Activated T-cell treated with anti-CD3 and anti-CD28 coated beads, Interleukin-2, amount 50 U/mL, for 4 hours (primary cell): ENCODE results near the gene EIF4G3. TPM values are rescaled to one million over a fixed set of nuclear protein-coding genes. Genes with fewer than 3 reads are reported as not detected.

ENCODE experiments used
- ATAC-seq, 2 donors: fragments of 200-7000 bp; cut with Tn5 transposase; one replicate each; pipeline ENCODE4 v1.10.0; 2021
- DNase-seq: peaks from one replicate; pipeline ENCODE4 v3.0.0-alpha.2; 2020
- H3K27me3 Mint-ChIP-seq: one replicate; pipeline ENCODE4 v1.8.0; 2021; ENCODE audit warnings: low read depth, mixed read lengths
- H3K36me3 Mint-ChIP-seq: one replicate; pipeline ENCODE4 v1.8.0; 2022; ENCODE audit warnings: mixed read lengths; ENCODE audit not compliant: insufficient read depth
- H3K4me1 Mint-ChIP-seq: one replicate; pipeline ENCODE4 v1.8.0; 2021; ENCODE audit warnings: low read depth, mixed read lengths
- H3K4me3 Mint-ChIP-seq: one replicate; pipeline ENCODE4 v1.8.0; 2021; ENCODE audit warnings: mild to moderate bottlenecking, moderate library complexity, mixed read lengths
- H3K9me3 Mint-ChIP-seq: one replicate; pipeline ENCODE4 v1.8.0; 2021; ENCODE audit warnings: mixed read lengths
- total RNA-seq, 3 donors: library from RNA; stranded (reverse); gene quantifications; one replicate each; pipeline ENCODE4 v1.2.1, GENCODE V29; 2021

EIF4G3 gene
- total RNA-seq, 3 donors from 2014 or later, result 43.5 to 48.5 (median 46.1) TPM

- peaks cover 5% of the 10 kb centered on the region for H3K36me3 Mint-ChIP-seq
- peaks cover 13% of the 10 kb centered on the region for H3K4me1 Mint-ChIP-seq
- no peaks in the 10 kb centered on the region for H3K27me3 Mint-ChIP-seq
- H3K9me3 Mint-ChIP-seq, result no peaks in the 10 kb centered on the region
- DNase-seq (no peak), ATAC-seq (no peak)
- H3K4me3 Mint-ChIP-seq, result no peak overlapping the region
Measured at GRCh38 chr1:20993716-20994575, 182.8 kb downstream of the EIF4G3 start.

DNA sequence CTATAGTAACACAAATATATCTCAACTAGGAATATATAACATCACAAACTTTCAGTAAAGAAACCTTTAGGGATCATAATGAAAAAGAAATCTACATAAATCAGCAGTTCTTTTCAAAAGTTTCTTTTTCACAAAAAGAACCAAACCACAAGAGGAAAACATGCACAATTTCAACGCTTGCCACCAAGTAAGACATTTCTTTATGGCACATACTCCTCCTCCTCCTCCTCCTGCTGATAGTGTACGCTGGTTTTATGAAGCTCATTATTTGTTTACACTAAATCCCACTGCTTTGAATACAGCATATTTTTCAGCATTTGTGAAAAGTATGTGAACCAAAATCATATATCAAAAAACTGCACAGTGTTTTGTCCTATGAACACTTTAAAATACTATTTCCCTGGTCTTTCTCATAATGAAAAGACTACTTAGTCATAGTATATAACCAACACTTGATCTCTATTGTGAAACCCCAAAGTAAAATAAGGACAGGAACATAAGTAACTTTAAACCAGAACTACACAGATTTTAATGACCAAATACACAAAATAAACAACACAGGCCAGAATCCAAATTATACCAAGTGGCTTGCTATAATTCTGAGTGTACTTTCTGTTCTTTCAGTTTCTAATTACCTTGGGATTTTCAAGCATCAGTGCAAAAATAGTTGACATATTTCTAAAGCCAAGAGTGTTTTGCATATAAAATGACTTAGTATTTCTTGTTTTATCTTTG is 184.2 kb downstream of the EIF4G3 start:
- ATAC-seq, result peak; percentile 51 to 62
- H3K4me1 Mint-ChIP-seq, result peaks cover 13% of the 10 kb centered on the region

GRCh38 chr1:20988943-20989342 is 187.8 kb downstream of the EIF4G3 start:
- H3K9me3 Mint-ChIP-seq, result no peaks in the 10 kb centered on the region
- no peaks in the 10 kb centered on the region for H3K27me3 Mint-ChIP-seq

More for the DNA sequence above, 184.2 kb downstream of the EIF4G3 start:
- no peak for DNase-seq
- H3K4me3 Mint-ChIP-seq, result no peak overlapping the region
- no peaks in the 10 kb centered on the region for H3K27me3 Mint-ChIP-seq
- peaks cover 2% of the 10 kb centered on the region for H3K36me3 Mint-ChIP-seq
- no peaks in the 10 kb centered on the region for H3K9me3 Mint-ChIP-seq

DNA sequence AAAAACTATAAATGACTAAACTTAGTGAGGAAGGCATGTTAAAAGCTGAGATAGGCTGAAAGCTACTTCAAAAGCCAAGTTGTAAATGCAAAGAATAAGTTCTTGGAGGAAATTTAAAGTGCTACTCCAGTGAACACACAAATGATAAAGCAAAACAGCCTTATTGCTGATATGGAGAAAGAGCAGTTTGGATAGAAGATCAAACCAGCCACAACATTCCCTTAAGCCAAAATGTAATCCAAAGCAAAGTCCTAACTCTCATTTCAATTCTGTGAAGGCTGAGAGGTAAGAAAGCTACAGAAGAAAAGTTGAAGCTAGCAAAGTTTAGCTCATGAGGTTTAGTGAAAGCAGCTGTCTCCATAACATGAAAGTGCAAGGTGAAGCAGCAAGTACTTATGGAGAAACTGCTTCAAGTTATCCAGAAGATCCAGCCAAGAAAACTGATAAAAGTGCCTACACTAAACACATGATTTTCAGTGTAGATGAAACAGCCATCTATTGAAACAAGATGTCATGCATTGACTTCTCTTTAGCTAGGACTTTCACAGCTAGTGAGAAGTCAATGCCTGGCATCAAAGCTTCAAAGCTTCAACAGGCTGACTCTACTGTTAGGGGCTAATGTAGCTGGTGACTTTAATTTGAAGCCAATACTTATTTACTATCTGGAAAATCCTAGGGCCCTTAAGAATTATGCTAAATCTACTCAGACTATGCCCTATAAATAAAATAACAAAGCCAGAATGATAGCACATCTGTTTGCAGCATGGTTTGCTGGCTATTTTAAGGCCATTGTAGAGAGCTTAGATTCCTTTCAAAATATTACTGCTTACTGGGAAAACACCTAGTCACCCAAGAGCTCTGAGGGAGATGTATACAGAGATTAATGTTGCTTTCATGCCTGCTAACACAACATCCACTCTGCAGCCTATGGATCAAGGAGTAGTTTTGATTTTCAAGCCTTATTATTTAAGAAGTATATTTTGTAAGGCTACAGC is 188.6 kb downstream of the EIF4G3 start:
- Mint-ChIP-seq H3K4me1 (peaks cover 13% of the 10 kb centered on the region), H3K4me3 (no peak overlapping the region), H3K36me3 (peaks cover 2% of the 10 kb centered on the region), H3K9me3 (no peaks in the 10 kb centered on the region), H3K27me3 (no peaks in the 10 kb centered on the region)
- ATAC-seq (no peak), DNase-seq (no peak)

More at GRCh38 chr1:20988943-20989342, 187.8 kb downstream of the EIF4G3 start:
- Mint-ChIP-seq H3K4me1 (peaks cover 13% of the 10 kb centered on the region), H3K36me3 (peaks cover 2% of the 10 kb centered on the region), H3K4me3 (no peak overlapping the region)
- DNase-seq, result no peak
- no peak for ATAC-seq

DNA sequence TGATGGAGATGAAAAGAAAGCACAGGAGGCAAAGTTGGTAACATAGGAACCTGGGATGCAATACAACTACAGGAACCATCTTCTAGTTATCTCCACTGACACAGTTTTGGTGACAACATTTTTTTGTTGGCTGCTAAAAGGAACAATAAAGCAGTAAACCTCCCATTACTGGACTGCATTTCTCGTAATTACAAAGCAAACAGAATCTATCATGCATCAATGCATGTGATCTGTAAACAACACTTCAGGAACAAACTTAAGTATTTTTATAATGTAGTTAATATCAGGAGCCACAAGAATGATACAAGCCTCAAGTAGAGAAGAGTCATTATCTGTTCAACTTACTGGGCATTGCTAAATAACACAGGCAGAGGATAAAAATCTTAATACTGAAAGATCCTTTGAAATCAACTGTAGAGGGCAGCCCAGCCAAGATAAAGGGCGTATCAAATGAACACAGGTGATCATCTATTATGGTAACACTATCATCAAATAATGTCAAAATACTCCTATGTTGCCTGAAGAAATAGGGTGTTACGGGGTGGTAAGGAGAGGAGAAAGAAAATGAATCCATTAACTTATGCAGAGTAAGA is 193.3 kb downstream of the EIF4G3 start:
- DNase-seq (no peak), ATAC-seq (no peak)
- no peaks in the 10 kb centered on the region for H3K27me3 Mint-ChIP-seq
- peaks cover 3% of the 10 kb centered on the region for H3K36me3 Mint-ChIP-seq
- no peaks in the 10 kb centered on the region for H3K9me3 Mint-ChIP-seq
- no peak overlapping the region for H3K4me3 Mint-ChIP-seq
- H3K4me1 Mint-ChIP-seq, result peaks cover 2% of the 10 kb centered on the region

- DNase-seq (no peak), ATAC-seq (no peak)
- Mint-ChIP-seq H3K36me3 (peaks cover 3% of the 10 kb centered on the region), H3K9me3 (no peaks in the 10 kb centered on the region), H3K27me3 (no peaks in the 10 kb centered on the region), H3K4me3 (no peak overlapping the region), H3K4me1 (peaks cover 2% of the 10 kb centered on the region)
Measured at GRCh38 chr1:20982316-20982715, 194.4 kb downstream of the EIF4G3 start.

GRCh38 chr1:20981915-20982314 is 194.8 kb downstream of the EIF4G3 start:
- Mint-ChIP-seq H3K27me3 (no peaks in the 10 kb centered on the region), H3K4me1 (peaks cover 2% of the 10 kb centered on the region), H3K36me3 (peaks cover 3% of the 10 kb centered on the region), H3K9me3 (no peaks in the 10 kb centered on the region), H3K4me3 (no peak overlapping the region)
- DNase-seq, result no peak
- no peak for ATAC-seq

GRCh38 chr1:20980051-20980450 is 196.6 kb downstream of the EIF4G3 start:
- Mint-ChIP-seq H3K36me3 (peaks cover 3% of the 10 kb centered on the region), H3K9me3 (no peaks in the 10 kb centered on the region), H3K4me3 (no peak overlapping the region), H3K27me3 (no peaks in the 10 kb centered on the region), H3K4me1 (peaks cover 2% of the 10 kb centered on the region)
- DNase-seq (no peak), ATAC-seq (no peak)

GRCh38 chr1:20978413-20978812 is 198.3 kb downstream of the EIF4G3 start:
- peaks cover 7% of the 10 kb centered on the region for H3K36me3 Mint-ChIP-seq
- H3K4me3 Mint-ChIP-seq, result no peak overlapping the region
- no peaks in the 10 kb centered on the region for H3K27me3 Mint-ChIP-seq
- no peak for DNase-seq
- peaks cover 2% of the 10 kb centered on the region for H3K4me1 Mint-ChIP-seq
- ATAC-seq, result no peak
- H3K9me3 Mint-ChIP-seq, result no peaks in the 10 kb centered on the region

DNA sequence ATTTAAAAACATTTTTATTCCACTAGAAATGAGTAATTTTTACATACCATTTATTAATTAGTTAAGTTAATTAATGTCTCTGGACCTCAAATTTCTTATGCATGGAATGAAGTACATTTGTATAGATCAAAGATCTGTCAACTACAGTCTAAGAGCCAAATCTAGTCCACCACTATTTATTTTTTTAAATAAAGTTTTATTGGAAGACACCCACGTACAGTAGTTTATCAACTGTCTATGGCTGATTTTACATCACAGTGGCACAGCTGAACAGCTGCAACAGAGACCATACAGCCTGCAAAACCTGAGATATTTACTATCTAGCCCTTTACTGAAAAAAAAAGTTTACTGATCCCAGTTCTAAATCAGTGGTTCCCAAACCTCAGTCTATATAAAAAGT is 201.0 kb downstream of the EIF4G3 start:
- no peaks in the 10 kb centered on the region for H3K27me3 Mint-ChIP-seq
- no peak for ATAC-seq
- peaks cover 21% of the 10 kb centered on the region for H3K36me3 Mint-ChIP-seq
- no peak overlapping the region for H3K4me3 Mint-ChIP-seq
- no peaks in the 10 kb centered on the region for H3K9me3 Mint-ChIP-seq
- no peak for DNase-seq
- H3K4me1 Mint-ChIP-seq, result no peaks in the 10 kb centered on the region

GRCh38 chr1:20974951-20975350 is 201.7 kb downstream of the EIF4G3 start:
- no peaks in the 10 kb centered on the region for H3K27me3 Mint-ChIP-seq
- no peaks in the 10 kb centered on the region for H3K4me1 Mint-ChIP-seq
- H3K9me3 Mint-ChIP-seq, result no peaks in the 10 kb centered on the region
- no peak overlapping the region for H3K4me3 Mint-ChIP-seq
- H3K36me3 Mint-ChIP-seq, result peaks cover 21% of the 10 kb centered on the region
- ATAC-seq (no peak), DNase-seq (no peak)

DNA sequence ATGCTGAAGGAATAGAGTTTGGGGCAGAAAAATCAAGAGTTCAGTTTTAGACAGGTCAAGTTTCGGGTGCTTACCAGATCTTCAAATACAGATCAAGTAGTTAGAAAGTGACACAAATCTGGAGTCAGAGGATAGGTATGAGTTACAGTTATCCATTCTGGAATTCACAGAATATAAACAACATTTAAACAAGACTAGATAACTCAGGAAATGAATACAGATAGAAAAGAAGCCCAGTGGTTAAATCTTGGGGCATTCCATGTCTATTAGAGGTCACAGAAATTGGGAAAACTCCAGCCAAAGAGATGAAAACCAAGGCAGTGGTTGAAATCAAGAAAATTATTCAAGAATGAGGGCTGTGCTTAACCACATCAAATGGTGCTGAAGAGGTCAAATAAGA is 202.6 kb downstream of the EIF4G3 start:
- ATAC-seq (no peak), DNase-seq (no peak)
- H3K9me3 Mint-ChIP-seq, result no peaks in the 10 kb centered on the region
- H3K4me1 Mint-ChIP-seq, result no peaks in the 10 kb centered on the region
- peaks cover 18% of the 10 kb centered on the region for H3K36me3 Mint-ChIP-seq
- H3K27me3 Mint-ChIP-seq, result no peaks in the 10 kb centered on the region
- no peak overlapping the region for H3K4me3 Mint-ChIP-seq

- H3K36me3 Mint-ChIP-seq, result peaks cover 18% of the 10 kb centered on the region
- H3K27me3 Mint-ChIP-seq, result no peaks in the 10 kb centered on the region
- no peaks in the 10 kb centered on the region for H3K4me1 Mint-ChIP-seq
- ATAC-seq, result no peak
- no peak overlapping the region for H3K4me3 Mint-ChIP-seq
- H3K9me3 Mint-ChIP-seq, result no peaks in the 10 kb centered on the region
- DNase-seq, result no peak
Measured at GRCh38 chr1:20972855-20973254, 203.8 kb downstream of the EIF4G3 start.
